NCI-H526 (cell line): Measurements from ENCODE around the gene RFC5.
"Not testable (repeated sequence)": the region's sequence is repeated elsewhere in the genome, so short reads cannot be mapped to it uniquely, and the experiment has no call there.

Experiments used
- DNase-seq, 2 experiments: peaks; one replicate each; lab custom pipeline; 2025; lab: John Stamatoyannopoulos, UW

Gene RFC5, protein sequence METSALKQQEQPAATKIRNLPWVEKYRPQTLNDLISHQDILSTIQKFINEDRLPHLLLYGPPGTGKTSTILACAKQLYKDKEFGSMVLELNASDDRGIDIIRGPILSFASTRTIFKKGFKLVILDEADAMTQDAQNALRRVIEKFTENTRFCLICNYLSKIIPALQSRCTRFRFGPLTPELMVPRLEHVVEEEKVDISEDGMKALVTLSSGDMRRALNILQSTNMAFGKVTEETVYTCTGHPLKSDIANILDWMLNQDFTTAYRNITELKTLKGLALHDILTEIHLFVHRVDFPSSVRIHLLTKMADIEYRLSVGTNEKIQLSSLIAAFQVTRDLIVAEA

GRCh38 chr12:118016424-118017264, at the start of gene RFC5:
TSS of gene RFC5 (plus strand) at chr12:118016703. CDS start at chr12:118016828, 125 bp downstream.
- peak; percentile 96 to 100 for DNase-seq

DNA sequence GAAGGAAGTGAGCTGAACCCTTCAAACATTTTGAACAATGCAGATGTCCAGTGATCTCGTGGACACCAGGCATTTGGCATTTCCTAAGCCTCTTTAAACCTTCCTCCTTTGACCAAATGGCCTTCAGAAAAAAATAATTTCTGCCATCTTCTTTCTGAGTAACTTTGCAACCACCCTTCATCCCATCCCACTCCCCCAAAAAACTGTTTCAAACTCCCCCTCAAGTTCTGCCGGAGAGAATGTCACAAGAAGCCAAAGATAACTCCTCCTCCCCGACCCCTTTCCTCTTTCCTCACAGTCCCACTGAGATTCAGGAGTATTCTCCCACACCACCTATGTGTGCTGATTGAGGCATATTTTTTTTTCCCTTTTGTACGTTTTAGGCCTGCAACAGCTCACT, 49.5 kb upstream of the RFC5 start:
- DNase-seq, result no peak

GRCh38 chr12:117967512-117967911, 49.0 kb upstream of the RFC5 start:
- peak; percentile 9 to 29 for DNase-seq

DNA sequence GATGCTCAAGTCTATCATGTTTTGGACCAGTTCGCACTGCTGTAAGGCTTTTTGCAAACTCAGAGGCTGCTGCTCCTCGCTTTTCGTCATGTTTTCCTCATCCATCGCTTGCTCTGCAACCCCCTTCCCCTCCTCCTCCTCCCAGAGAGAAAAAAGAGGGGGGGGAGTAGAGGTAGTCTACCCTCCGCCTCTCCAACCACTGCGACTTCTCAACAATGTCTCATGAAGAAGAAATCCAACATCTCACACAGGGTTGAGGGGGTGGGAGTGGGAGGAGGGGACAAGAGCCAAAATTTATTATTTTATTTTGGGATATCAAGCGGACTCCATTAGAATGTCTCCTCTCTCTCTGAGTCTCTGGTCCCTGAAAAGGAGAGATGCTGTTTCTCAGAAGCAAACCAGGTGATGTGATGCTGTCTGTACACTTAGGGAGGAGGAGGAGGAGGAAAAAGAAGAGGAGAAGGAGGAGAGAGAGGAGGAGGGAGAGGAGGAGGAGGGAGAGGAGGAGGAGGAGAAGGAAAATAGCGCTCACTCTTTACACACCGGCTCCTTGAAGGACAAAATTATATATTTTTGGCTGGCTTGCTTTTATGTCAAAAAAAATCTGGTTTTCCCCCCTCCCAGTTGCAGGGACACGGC, 48.2 kb upstream of the RFC5 start:
- peak in 1 of 2 experiments; percentile 20 for DNase-seq

GRCh38 chr12:117968826-117969659, 47.5 kb upstream of the RFC5 start, which contains the start of gene KSR2:
TSS of gene KSR2 (minus strand) at chr12:117968990. CDS start at chr12:117968255, 735 bp downstream.
- peak; percentile 92 to 99 for DNase-seq

- DNase-seq, result no peak
Measured at GRCh38 chr12:117970334-117970733, 46.2 kb upstream of the RFC5 start.

DNA sequence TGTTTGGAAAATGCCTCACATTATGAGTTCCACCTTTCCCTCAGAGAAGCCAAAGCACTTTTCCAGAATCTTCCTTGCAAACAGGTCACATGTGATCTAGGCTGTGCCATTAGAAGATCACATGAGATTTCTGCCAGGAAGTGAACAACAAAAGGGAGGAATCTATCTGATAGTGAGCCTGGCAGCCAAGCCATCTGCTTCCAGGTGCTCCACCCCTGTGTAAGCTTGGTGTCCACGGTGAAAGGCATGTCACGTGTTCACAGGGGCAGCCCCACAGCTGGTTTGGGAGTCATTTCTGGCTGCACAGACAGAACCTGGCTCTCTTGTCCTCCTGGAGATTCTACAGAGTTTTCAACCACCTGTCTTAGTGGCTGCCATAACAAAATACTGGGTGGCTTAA, 44.2 kb upstream of the RFC5 start:
- no peak for DNase-seq

- no peak for DNase-seq
Measured at GRCh38 chr12:117975006-117975405, 41.5 kb upstream of the RFC5 start.

- DNase-seq, result no peak
Measured at GRCh38 chr12:117977373-117977772, 39.1 kb upstream of the RFC5 start.

- DNase-seq, result peak in 1 of 2 experiments; percentile 11
Measured at GRCh38 chr12:117980616-117981015, 35.9 kb upstream of the RFC5 start.

DNA sequence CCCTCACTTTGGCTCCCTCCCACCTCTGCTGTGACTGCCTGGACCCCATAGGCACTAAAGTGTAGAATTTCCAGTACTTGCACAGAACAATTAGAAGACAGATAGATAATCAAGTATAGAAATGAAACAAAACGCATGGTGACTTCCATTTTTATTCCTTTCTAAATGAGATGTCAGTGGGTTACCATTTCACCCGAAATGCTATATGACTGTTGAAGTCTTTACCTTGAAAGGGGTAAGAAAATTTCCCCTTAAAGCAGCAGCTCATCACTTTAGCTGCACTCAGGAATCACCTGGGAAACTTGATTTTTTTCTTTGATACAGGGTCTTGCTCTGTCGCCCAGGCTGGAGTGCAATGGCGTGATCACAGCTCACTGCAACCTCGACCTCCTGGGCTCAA, 35.2 kb upstream of the RFC5 start:
- no peak for DNase-seq

DNA sequence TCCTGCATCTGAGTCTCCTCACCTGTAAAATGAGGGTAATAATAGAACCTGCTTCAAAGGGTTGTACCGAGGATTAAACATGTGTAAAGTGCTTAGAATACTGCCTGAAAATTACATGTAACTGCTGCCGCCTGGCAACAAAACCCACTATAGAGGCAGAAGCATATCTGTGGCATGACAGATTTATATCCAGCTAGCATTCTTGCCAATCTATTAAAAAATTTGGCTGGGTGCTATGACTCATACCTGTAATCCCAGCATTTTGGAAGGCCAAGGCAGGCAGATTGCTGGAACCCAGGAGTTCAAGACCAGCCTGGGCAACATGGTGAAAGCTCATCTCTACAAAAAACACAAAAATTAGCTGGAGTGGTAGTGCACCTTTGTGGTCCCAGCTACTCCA, 31.3 kb upstream of the RFC5 start:
- DNase-seq, result no peak

- DNase-seq, result no peak
Measured at GRCh38 chr12:117986705-117987469, 29.6 kb upstream of the RFC5 start.

GRCh38 chr12:117994551-117995438, 21.7 kb upstream of the RFC5 start:
- DNase-seq, result no peak

DNA sequence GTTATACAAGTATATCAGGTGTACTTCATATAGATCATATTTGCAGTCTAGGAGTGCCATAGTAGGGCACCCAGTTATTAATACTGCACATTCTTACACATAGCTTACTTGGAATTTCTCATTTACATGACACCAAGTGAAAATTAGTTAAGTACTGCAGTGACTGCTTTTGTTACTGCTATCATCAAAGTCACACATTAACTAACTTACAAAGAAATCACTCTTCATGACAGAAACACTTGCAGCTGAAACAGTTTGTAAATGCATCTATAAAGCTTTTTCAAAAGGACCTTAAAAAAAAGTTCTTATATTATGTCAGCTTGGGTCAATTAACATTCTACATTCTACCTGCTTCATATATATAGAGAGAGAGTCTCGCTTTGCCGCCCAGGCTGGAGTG, 17.8 kb upstream of the RFC5 start:
- DNase-seq, result no peak

DNA sequence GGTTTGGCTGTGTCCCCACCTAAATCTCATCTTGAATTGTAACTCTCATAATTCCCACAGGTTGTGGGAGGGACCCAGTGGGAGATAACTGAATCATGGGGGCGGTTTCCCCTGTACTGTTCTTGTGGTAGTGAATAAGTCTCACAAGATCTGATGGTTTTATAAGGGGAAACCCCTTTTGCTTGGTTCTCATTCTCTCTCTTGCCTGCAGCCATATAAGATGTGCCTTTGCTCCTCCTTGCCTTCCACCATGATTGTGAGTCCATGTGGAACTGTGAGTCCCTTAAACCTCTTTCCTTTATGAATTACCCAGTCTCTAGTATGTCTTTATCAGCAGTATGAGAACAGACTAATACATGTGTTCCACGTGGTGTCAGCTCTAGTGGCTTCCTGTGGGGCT, 16.7 kb upstream of the RFC5 start:
- not testable (repeated sequence) for DNase-seq

GRCh38 chr12:118010903-118011302, 5.6 kb upstream of the RFC5 start:
- DNase-seq, result no peak

DNA sequence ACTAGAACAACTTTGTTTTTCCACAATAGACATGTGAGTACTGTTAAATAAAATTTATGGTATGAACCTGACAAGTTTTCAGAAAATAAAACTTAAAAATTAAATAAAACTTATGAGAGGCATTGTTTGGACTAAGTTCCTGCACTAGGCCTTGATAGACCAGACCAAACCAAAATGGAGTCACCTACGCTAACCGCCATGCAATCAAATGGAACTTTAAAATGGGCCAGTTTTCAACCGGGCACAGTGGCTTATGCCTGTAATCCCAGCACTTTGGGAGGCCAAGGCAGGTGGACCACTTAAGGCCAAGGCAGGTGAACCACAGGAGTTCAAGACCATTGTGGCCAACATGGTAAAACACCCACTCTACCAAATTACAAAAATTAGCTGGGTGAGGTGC, 5.1 kb upstream of the RFC5 start:
- no peak for DNase-seq

- DNase-seq, result no peak
Measured at GRCh38 chr12:118011961-118012360, 4.5 kb upstream of the RFC5 start.

GRCh38 chr12:118013283-118013682, 3.2 kb upstream of the RFC5 start:
- DNase-seq, result no peak
